Measurements from ENCODE around the gene NUDT19. TPM values are rescaled to one million over a fixed set of nuclear protein-coding genes. Genes with fewer than 3 reads are reported as not detected.
"Not testable (repeated sequence)": the region's sequence is repeated elsewhere in the genome, so short reads cannot be mapped to it uniquely, and the experiment has no call there.

NUDT19 gene
- total RNA-seq, 4 donors from 2014 or later, result 1.3 to 8.4 (median 5.9) TPM; not detected in 1

DNA sequence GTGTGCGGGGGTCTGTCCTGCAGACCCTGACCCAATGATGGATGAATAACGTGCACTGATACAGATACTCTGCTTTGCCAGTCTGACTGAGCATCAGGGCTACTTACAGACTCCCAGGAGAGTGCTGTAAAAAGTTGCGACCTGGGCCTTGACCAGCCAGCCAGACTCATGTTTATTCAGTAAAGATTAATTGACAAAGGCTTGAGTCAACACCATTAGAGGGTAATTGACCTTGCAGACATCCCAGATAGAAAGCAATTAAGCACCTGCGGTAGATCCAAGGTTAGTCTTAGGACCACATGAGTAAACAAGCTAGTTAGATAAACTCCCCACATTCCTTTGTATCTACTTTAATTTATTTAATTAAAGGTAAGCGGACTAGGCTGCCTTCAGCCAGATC is 10.4 kb downstream of the NUDT19 start:
- H3K36me3 ChIP-seq, result no peaks in the 10 kb centered on the region
- no peak overlapping the region for H3K27ac ChIP-seq
- H3K4me1 ChIP-seq, result no peaks in the 10 kb centered on the region
- H3K4me3 ChIP-seq, result no peak overlapping the region
- H3K9me3 ChIP-seq, result peaks cover 0 to 20% of the 10 kb centered on the region in 2 donors
- no peaks in the 10 kb centered on the region for H3K27me3 ChIP-seq
- no peak for DNase-seq
- intact Hi-C loops (cut with DNase I; ENCODE audit: low total_unique reads), result no loop called here
- TF ChIP-seq POLR2A (IDR thresholded peaks at IDR 0.05), result no peak
- TF ChIP-seq, protein P1, sequence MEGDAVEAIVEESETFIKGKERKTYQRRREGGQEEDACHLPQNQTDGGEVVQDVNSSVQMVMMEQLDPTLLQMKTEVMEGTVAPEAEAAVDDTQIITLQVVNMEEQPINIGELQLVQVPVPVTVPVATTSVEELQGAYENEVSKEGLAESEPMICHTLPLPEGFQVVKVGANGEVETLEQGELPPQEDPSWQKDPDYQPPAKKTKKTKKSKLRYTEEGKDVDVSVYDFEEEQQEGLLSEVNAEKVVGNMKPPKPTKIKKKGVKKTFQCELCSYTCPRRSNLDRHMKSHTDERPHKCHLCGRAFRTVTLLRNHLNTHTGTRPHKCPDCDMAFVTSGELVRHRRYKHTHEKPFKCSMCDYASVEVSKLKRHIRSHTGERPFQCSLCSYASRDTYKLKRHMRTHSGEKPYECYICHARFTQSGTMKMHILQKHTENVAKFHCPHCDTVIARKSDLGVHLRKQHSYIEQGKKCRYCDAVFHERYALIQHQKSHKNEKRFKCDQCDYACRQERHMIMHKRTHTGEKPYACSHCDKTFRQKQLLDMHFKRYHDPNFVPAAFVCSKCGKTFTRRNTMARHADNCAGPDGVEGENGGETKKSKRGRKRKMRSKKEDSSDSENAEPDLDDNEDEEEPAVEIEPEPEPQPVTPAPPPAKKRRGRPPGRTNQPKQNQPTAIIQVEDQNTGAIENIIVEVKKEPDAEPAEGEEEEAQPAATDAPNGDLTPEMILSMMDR (IDR thresholded peaks at IDR 0.05), result no peak

DNA sequence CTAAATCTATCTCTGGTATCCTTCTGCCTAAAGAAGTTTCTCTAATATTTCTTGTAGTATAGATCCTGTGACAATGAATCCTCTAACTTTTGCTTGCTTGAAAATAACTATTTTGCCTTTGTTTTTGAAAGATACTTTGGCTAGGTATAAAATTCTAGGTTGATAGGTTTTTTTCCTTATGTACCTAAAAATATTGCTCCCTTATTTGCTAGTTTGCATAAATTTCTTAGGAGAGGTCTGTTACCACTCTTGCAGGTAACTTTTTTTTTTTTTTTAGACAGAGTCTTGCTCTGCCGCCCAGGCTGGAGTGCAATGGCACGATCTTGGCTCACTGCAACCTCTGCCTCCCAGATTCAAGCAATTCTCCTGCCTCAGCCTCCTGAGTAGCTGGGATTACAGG is 12.4 kb downstream of the NUDT19 start:
- DNase-seq; H3K27me3 ChIP-seq; H3K36me3 ChIP-seq; H3K4me3 ChIP-seq; H3K27ac ChIP-seq; intact Hi-C loops (cut with DNase I; ENCODE audit: low total_unique reads); H3K4me1 ChIP-seq: not testable (repeated sequence)
- H3K9me3 ChIP-seq, result peaks cover 0 to 17% of the 10 kb centered on the region in 2 donors

DNA sequence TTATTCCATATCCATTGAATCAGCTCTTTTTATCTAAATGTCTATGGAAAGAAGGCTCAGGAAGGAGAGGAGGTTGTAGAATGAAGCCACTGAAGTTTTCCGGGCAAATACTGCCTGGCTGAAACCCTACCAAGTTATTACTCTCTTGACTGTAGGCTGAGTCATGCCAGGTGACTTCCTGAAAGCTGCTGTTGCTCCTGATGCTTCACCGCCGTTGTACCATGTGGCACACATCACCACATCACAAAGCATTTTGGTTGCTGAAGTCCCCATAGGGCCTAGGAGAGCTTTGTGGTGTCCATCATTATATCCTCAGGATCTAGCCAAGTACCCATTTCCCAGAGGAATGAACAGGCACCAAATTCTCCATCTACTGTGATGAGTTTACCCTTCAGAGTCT is 16.8 kb downstream of the NUDT19 start:
- H3K9me3 ChIP-seq, result peaks cover 0 to 10% of the 10 kb centered on the region in 2 donors
- no peak for DNase-seq
- no peaks in the 10 kb centered on the region for H3K4me1 ChIP-seq
- intact Hi-C loops (cut with DNase I; ENCODE audit: low total_unique reads), result no loop called here
- H3K27me3 ChIP-seq, result no peaks in the 10 kb centered on the region
- H3K36me3 ChIP-seq, result no peaks in the 10 kb centered on the region
- H3K27ac ChIP-seq, result no peak overlapping the region
- H3K4me3 ChIP-seq, result no peak overlapping the region
- TF ChIP-seq, protein P1 (IDR thresholded peaks at IDR 0.05), result no peak
- no peak for TF ChIP-seq POLR2A (IDR thresholded peaks at IDR 0.05)

DNA sequence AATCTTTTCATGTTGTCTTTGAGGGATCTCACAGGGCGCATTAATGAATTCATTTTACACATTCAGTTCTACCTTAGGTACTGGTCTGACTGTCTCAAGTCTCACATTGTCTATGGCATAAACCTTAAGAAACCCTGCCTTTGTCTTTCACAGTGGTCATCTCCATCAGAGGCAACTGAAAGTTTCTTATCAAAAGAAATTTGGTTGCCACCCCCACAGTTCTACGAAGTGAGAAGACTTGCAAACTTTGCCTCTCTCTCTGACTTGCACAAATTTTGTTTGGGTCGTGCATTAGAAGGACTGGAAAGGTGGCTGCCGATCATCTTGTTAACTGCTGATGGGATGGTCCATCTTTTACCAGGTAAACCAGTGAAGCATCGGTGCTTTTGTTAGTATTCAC is 17.4 kb downstream of the NUDT19 start:
- H3K27ac ChIP-seq, result no peak overlapping the region
- H3K4me3 ChIP-seq, result no peak overlapping the region
- H3K36me3 ChIP-seq, result no peaks in the 10 kb centered on the region
- H3K9me3 ChIP-seq, result peaks cover 0 to 6% of the 10 kb centered on the region in 2 donors
- H3K4me1 ChIP-seq, result no peaks in the 10 kb centered on the region
- TF ChIP-seq, protein P1 (IDR thresholded peaks at IDR 0.05), result no peak
- no peak for TF ChIP-seq POLR2A (IDR thresholded peaks at IDR 0.05)
- intact Hi-C loops (cut with DNase I; ENCODE audit: low total_unique reads), result no loop called here
- no peak for DNase-seq
- no peaks in the 10 kb centered on the region for H3K27me3 ChIP-seq

DNA sequence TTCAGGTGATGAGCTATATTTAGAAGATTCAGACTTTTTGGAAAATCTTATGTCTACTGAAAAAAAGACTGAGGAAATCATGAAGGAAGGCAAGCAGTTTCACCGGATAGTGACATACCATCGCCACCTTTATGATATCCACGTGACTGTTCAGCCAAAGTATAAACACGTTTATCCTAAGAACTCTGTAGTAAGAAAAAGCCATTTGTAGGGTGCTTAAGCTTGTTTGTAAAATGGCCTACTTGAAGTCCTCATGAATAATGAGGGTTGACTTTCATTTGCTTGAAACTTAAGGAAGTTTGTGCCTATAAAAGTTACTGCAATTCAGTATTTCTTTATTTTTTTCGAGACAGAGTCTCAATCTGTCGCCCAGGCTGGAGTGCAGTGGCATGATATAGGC is 20.1 kb downstream of the NUDT19 start:
- Histone ChIP-seq H3K4me1 (no peaks in the 10 kb centered on the region), H3K4me3 (no peak overlapping the region), H3K36me3 (no peaks in the 10 kb centered on the region), H3K9me3 (no peaks in the 10 kb centered on the region), H3K27ac (no peak overlapping the region), H3K27me3 (no peaks in the 10 kb centered on the region)
- no peak for DNase-seq
- intact Hi-C loops (cut with DNase I; ENCODE audit: low total_unique reads), result no loop called here
- TF ChIP-seq, protein P1 (IDR thresholded peaks at IDR 0.05), result no peak
- TF ChIP-seq POLR2A (IDR thresholded peaks at IDR 0.05), result no peak

DNA sequence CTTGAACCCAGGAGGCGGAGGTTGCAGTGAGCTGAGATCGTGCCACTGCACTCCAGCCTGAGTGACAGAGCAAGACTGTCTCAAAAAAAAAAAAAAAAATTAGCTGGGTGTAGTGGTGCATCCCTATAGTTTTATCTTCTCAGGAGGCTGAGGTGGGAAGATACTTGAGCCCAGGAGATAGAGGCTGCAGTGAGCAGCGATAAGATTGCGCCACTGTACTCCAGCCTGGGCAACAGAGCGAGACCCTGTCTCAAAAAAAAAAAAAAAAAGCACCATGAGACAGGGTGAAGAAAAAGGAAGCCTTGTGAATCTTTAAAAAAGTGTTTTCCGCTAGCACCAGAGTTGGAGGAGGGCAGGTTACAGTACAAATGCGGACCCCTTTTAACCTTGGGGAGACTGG is 24.6 kb downstream of the NUDT19 start:
- H3K27ac ChIP-seq; H3K36me3 ChIP-seq; intact Hi-C loops (cut with DNase I; ENCODE audit: low total_unique reads); H3K4me3 ChIP-seq; DNase-seq; H3K4me1 ChIP-seq; H3K27me3 ChIP-seq; H3K9me3 ChIP-seq: not testable (repeated sequence)
